Left ventricle myocardium superior (tissue), 1 donor: ENCODE data around the gene PEAR1. TPM values are rescaled to one million over a fixed set of nuclear protein-coding genes. Genes with fewer than 3 reads are reported as not detected.

Source experiments
- ATAC-seq: fragments of 200-7000 bp; cut with Tn5 transposase; one replicate; pipeline ENCODE4 v1.9.1; 2020; ENCODE audit warnings: mild to moderate bottlenecking, moderate library complexity
- DNase-seq: peaks from one replicate; pipeline ENCODE4 v3.0.0-alpha.2; 2020
- intact Hi-C: fragments of 100-400 bp; cut with micrococcal nuclease; formaldehyde crosslinking; loops from one replicate; pipeline ENCODE4 v1.11.0; 2022
- microRNA-seq: library from miRNA; unstranded; fragments of <30 nt; microRNA quantifications from one replicate; pipeline ENCODE4 v1.2.0, GENCODE V29; 2020; ENCODE audit warnings: borderline number of aligned reads
- total RNA-seq: library from RNA; stranded (reverse); fragmentation: NEBNext Ultra II Directional; extraction: Animal tissue kit (Norgen Biotek cat#: 25700); gene quantifications from one replicate; pipeline ENCODE4 v1.2.1, GENCODE V29; 2021
- donor health status: DM: no; HTN: yes; CAD: no; lungs with severe emphysema.

PEAR1 gene
- total RNA-seq, 1 donor from 2014 or later: 8.2 TPM

DNA sequence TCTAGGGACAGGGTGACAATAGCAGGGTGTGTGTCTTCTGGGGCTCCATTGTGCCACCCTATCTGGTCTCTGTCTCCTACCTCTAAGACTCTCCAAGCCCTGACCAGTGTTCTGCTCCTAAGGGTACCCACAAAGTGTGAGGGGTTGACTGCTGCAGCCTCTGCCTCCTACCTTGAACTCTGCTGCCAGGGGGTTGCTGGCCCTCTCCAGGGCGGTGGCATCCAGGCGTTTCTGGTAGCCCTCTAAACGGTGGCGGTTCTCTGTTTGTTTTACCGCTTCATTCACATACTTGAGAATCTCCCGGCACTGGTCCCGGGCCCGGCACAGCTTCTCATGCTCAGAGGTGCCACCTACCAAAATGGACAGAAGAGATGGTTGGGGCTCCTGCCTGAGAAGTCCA is 51.3 kb downstream of the PEAR1 start:
- intact Hi-C loops: no loop called here
- DNase-seq: no peak
- no peak for ATAC-seq

DNA sequence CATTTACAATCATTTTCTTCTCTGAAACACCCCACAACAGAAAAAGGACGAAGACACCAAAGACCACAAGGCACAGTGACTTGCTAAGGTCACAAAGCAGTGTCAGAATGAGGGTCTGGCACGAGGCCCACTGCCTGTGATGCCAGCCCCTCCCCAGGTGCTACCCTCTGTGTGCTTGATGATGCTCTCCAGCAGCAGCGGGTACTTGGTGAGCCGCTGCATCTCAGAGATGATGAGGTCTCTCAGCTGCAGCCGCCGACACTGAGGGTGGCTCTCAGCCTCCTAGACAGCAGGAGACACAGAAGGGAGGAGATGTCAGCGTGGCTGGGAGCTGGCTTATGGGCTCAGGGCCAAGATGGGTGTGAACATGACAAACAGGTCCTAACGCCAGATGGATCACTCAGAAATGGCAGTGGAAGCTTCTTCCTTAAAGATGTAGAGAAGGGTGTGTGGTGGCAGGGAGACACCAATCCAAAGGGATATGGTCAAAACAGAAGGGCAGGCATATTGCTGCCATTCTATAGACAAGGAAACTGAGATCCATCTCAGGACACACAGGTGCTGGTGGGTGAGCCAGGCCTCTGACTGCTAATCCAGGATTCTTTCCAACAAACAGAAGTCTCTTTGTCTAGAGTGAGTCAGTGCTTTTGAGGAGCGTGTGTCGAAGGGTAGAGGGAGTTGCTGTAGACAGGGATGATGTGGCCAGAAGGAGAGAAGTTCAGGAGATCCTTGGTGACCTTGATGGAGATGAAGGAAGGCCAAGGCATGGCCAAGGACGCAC is 52.6 kb downstream of the PEAR1 start:
- no peak for ATAC-seq
- DNase-seq: no peak
- intact Hi-C loops: no loop called here

DNA sequence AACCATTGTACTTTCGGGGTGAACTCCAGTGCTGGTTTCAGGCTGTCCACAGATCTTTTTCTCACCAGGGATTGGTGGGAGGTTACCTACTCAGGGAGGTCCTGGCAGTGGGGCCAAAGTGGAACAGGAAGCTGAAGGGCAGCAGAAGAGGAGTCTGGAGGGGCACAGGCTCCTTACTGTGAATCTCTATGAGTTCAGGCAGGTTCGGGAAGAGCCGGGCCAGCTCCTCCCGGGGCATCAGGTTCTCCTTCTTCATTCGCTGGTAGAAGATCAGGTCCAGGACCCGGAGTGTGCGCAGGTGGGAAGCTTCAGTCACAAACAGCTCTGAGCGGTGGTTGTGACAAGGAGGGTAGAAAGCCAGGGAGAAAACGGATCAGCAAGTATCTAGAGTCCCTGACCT is 53.6 kb downstream of the PEAR1 start:
- ATAC-seq: no peak
- intact Hi-C loops: no loop called here
- no peak for DNase-seq

DNA sequence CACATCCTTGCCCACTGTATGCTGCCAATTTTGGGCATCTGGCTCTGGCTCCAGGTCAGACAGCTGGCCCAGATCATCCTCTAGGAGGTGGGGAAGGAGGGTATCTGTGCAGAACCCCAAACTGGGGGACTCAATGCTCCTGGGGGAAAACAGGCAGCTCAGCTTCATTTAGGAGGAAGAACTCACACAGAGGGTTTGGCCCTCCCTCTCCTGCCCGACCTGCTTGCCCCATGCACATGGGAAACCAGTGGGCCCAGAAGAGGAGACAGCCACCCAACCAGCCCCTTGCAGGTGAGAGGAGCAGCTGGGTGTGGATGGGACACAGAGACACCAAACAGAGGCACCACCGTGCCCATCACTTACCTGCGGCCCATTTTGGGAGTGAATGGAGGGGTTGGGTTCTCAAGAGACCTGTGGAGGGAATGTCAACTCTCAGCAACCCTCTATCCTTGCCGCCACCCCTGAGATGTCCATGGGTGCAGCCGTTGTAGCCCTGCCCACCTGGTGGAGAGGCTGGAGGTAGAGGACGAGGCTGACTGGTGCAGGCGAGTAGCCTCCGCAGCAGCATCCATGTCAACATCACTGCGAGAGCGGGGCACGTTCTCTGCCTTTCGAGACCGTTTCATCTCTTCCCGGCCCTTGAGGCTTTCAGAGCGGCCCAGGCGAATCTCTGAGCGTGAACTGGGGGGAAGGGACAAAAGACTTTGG is 54.5 kb downstream of the PEAR1 start:
- intact Hi-C loops: no loop called here
- no peak for DNase-seq
- no peak for ATAC-seq

DNA sequence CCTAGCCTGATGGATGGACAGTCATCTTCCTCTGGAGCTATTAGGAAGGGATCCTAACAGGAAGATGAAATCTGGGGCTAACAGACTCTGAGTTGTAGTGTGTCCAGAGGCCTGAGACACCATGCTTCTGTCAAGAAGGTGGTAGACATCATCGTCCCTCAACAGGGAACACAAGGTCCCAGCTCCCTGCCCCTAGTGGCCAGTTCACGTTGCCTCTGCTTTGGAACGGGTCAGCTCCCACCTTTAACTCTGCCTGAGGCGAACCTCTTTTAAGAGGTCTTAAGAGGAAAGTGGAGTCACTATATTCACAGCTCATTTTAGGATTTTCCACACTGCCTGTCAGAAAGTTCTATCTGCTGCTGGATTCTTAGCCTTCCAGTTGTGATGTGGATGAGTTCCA is 55.2 kb downstream of the PEAR1 start:
- intact Hi-C loops: no loop called here
- DNase-seq (no peak), ATAC-seq (no peak)

DNA sequence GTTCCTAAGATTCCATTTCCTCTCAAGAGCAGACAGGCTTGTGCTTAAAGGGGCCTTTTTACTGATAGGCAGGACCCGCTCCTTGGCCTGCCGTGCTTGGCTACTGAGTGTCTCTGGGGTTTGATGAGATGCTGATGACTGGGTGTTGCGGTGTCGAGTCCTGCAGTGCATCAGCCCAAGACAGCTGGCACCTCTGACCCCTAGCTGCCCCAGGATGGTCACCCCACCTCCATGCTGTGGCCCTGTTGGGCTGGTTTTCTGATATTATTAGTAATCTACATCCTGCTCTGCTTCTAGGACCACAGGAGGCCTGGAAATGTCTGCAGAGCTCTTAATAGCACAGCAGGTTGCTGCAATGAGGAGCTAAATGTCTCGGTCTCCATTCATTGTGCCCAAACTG is 55.6 kb downstream of the PEAR1 start:
- no peak for ATAC-seq

DNA sequence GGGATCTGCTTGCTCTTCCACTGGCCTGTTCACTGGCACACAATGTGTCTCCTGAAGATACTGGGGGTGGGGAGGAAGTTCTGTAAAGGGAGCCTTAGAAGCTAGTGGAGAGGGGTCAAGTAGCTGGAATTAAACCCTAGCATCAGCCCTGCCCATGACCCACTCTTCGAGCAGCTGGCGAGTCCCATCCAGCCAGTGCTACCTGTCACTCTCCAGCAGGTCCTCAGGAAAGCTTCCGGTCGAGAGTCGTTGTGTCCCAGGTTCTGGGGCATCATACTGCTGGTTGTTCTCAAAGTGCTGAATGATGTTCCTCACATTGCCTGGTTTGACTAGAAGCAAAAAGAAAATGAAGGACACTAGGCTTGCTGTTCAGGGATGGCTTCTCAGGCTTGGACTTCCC is 57.9 kb downstream of the PEAR1 start:
- ATAC-seq (no peak), DNase-seq (no peak)
- intact Hi-C loops: no loop called here

More for the DNA sequence above, 55.6 kb downstream of the PEAR1 start:
- intact Hi-C loops: no loop called here
- DNase-seq: no peak

DNA sequence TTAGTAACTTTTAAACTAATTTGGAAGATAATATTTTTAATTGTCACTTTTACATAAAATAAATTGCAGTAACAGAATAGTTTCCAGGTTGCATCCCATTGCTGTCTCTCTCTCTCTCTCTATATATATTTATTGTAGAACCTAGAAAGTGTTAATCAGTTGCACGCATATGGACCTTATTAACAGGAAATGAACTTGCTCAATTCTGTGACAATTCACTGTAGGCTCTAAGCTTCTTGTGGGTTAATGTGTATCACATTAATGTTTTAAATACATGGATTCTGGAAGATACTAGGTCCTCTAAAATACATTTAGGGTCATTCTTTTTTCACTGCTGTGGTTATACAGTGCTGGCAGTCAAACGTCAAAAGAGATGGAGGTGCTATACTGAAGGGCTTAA is 60.1 kb downstream of the PEAR1 start:
- no peak for DNase-seq
- intact Hi-C loops: no loop called here
- no peak for ATAC-seq

DNA sequence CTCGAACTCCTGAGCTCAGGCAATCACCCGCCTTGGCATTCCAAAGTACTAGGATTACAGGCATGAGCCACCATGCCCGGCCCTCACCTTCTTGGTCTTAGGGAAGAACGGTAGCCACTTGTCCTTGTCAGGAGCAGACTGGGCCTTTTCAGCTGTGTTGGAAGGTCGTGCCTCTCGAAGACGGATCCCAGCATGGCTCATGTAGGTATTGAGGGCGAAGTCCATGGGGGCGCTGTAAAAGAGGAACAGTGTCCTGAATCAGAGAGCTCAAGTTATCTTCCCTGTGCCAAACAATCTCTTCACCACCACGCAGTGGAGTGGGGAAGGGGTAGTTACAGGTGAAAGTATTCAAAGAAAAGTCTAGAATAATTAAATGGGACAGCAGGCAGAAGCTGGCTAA is 62.8 kb downstream of the PEAR1 start:
- no peak for ATAC-seq
- DNase-seq: no peak
- intact Hi-C loops: no loop called here

DNA sequence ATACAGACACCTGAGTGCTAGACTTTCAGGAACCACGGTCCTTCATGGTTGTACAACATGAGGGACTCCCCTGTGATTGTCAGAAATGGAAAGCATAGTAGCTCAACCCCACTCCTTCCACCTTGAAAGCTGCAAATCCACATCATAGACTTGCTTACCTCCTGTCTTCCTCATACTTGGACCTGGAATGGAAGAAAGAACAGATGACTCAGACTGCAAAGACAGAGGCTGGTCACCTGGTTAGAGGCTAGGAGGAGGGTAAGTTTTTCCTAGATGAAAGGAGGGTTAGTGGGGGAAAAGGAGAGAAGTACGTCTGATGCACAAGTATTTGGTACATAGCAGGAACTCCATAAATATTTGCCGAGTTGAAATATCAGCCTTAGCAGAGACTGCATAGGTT is 64.1 kb downstream of the PEAR1 start:
- intact Hi-C loops: no loop called here
- ATAC-seq: no peak
- no peak for DNase-seq

DNA sequence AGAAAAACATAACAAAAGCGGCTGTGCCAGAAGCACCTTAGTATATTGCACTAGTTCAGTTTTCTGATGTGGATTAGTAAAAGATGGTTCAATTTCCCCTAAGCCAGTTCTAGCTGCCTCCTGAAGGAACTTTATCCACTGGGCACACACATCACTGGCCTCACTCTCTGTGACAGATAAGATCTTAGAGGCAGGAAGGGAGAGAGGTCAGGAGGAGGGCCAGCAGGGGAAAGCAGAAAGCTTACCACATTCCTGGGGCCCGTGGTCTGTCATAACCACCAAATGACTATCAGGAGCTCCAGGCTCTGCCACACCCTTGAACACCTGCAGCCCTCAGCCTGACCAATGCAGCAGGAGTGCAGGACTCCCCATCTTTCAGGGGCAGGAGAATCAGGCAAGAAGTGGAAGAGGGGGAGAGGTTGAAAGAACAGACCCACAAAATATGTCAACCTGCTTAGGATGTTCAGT is 64.8 kb downstream of the PEAR1 start:
- intact Hi-C loops: no loop called here
- DNase-seq (no peak), ATAC-seq (no peak)

DNA sequence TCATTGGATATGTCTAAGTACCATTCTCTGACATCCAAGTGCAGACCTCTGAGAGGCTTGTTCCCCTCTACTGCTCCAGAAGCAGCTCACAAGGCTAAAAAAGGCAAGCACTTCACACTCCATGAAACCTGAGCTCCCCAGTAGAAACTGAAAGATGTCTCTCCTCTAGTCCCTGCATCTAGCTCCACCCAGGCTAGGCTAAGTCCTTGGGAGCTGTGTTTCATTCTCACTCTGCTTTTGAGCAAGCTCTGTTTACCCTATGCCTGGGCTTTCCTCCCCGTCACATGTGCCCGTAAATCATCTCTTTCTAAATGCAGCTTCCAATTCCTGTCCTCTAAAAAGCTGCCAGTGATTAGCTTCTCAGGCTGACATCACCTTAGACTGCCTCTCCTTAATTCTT is 65.9 kb downstream of the PEAR1 start:
- no peak for ATAC-seq
- intact Hi-C loops: no loop called here
- DNase-seq: no peak

DNA sequence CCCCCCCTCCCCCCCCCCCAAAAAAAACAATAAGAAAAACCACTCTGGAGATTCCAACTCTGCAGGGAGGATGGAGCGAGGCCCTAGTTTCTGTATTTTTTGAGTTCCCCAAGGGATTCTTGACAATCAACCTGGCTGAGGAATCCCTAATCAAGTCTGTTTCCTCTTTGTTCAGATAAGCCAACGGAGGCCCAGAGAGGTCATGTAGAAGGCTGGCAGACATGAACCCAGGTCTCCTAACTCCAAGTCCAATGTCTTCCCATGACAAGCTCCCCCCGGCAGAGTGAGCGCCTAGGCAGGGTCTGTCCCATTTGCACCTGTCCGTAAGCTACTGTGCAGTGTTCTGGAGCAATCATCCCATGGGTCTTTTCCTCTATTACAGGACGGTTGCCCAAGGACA is 66.4 kb downstream of the PEAR1 start:
- no peak for ATAC-seq
- no peak for DNase-seq
- intact Hi-C loops: no loop called here

DNA sequence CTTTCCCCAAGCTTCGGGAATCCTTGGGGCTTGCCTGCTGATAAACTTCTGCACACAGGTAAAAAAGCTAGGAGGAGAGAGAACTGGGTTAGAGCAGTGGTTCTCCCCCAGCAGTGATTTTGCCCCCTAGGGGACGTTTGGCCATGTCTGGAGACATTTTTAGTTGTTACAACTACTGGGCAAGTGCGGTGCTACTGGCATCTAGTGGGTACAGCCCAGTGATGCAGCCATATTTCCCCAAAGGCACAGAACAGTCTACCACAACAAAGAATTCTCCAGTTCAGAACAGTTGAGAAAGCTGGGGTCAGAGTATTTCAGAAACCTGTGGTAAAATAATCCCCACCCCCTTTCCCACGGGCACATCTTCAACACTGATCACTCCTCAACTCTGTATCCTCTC is 68.2 kb downstream of the PEAR1 start:
- no peak for DNase-seq
- no peak for ATAC-seq
- intact Hi-C loops: no loop called here

DNA sequence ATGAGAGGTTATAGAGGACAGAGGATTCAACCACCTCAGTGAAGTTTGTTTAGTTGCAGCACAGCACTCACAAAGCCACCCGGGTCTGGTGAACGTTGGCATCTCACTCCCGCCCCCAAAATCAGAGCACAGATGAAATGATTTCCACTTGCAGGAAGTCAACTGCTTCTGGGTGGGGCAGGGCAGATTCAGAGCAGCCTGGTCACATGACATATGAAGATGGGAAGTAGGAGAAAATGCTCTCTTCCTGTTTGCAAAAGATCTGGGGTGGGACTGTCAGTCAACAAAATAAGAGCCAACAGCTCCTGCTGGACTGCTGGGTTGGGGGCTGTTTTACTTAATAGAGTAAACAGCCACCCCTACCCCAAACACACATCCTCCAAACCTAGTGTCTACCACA is 70.1 kb downstream of the PEAR1 start:
- DNase-seq: no peak
- ATAC-seq: peak; percentile 59
- intact Hi-C loops: no loop called here

DNA sequence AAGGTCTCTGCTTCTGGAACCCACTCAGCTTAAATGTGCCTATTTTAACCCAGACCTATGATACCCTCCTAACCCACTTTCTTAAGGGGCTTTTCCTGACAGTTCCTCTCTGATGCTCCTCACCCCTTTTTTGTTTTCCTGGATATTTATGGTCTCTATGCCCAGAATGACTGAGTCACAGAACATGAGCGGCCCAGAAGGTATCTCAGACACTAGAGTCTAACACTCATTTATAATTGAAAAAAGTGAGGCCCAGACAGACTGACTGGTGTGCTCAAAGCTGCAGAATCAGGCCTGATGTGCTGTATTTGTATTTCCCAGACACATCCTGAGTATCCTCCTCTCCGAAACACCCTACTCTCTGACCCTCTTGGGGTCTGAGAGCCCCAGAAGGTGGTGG is 70.9 kb downstream of the PEAR1 start:
- intact Hi-C loops: no loop called here
- DNase-seq (no peak), ATAC-seq (no peak)

Small RNA genes within 50 kb of the gene (microRNA-seq; reads per million reads assigned to microRNA genes)
- gene MIR765: not detected

Other genes starting within 250 kb of the PEAR1 start
- 94.7 TPM for gene NES, start 216.3 kb upstream of the PEAR1 start, total RNA-seq
- 0.74 TPM for gene CRABP2, start 188.1 kb upstream of the PEAR1 start, total RNA-seq
- 14.7 TPM for gene METTL25B, start 165.2 kb upstream of the PEAR1 start, total RNA-seq
- gene ISG20L2, start 165.0 kb upstream of the PEAR1 start, total RNA-seq: 12.0 TPM
- 96.1 TPM for gene MRPL24, start 152.6 kb upstream of the PEAR1 start, total RNA-seq
- 185 TPM for gene HDGF, start 142.0 kb upstream of the PEAR1 start, total RNA-seq
- gene PRCC, start 126.2 kb upstream of the PEAR1 start, total RNA-seq: 41.3 TPM
- gene SH2D2A, start 76.9 kb upstream of the PEAR1 start, total RNA-seq: 1.0 TPM
- 0.72 TPM for gene INSRR, start 34.6 kb upstream of the PEAR1 start, total RNA-seq
- gene NTRK1, start 32.9 kb upstream of the PEAR1 start, total RNA-seq: 0.69 TPM
- gene LRRC71, start 26.9 kb downstream of the PEAR1 start, total RNA-seq: 0.17 TPM
- 28.8 TPM for gene ARHGEF11, start 152.0 kb downstream of the PEAR1 start, total RNA-seq
- not detected for gene ETV3L, start 206.1 kb downstream of the PEAR1 start, total RNA-seq
- gene ETV3, start 244.7 kb downstream of the PEAR1 start, total RNA-seq: 16.8 TPM